DOHH2 (cell line): ENCODE results near the gene CASP14.

Experiments used
- EZH2phosphoT487 ChIP-seq: fragments of 200-600 bp; sonication (generic); IDR thresholded peaks from 2 replicates; pipeline ENCODE4 v1.6.1; 2017; ENCODE audit warnings: borderline replicate concordance, mild to moderate bottlenecking, antibody characterized with exemption, low read length, moderate library complexity, mixed read lengths
- TF ChIP-seq, protein P1 (sequence below): fragments of 200-600 bp; sonication (generic); IDR thresholded peaks from one replicate; pipeline ENCODE4 v1.5.1; 2014; ENCODE audit warnings: antibody characterized with exemption, mild to moderate bottlenecking, low read depth, low read length; ENCODE audit not compliant: poor library complexity, severe bottlenecking

- TF ChIP-seq, protein P1, sequence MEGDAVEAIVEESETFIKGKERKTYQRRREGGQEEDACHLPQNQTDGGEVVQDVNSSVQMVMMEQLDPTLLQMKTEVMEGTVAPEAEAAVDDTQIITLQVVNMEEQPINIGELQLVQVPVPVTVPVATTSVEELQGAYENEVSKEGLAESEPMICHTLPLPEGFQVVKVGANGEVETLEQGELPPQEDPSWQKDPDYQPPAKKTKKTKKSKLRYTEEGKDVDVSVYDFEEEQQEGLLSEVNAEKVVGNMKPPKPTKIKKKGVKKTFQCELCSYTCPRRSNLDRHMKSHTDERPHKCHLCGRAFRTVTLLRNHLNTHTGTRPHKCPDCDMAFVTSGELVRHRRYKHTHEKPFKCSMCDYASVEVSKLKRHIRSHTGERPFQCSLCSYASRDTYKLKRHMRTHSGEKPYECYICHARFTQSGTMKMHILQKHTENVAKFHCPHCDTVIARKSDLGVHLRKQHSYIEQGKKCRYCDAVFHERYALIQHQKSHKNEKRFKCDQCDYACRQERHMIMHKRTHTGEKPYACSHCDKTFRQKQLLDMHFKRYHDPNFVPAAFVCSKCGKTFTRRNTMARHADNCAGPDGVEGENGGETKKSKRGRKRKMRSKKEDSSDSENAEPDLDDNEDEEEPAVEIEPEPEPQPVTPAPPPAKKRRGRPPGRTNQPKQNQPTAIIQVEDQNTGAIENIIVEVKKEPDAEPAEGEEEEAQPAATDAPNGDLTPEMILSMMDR: no peak
- no peak for TF ChIP-seq EZH2phosphoT487
These were observed 46.9 kb downstream of the CASP14 start for GRCh38 chr19:15096223-15096622.
